Measurements from ENCODE around the gene CACFD1.

The CACFD1 gene

GRCh38 chr9:133478851-133479711 is 19.3 kb downstream of the CACFD1 start, which contains the start of gene SLC2A6 (continued):
- TF ChIP-seq INSM2 (tag by site-specific recombination; IDR thresholded peaks at IDR 0.05) (no peak), KLF16 (tag by site-specific recombination; IDR thresholded peaks at IDR 0.05) (0 out of 2 replicates have a peak, but pooled peaks have one; percentile 53), TCF7L2 (IDR thresholded peaks at IDR 0.05; ENCODE audit: borderline replicate concordance, low read depth, low read length) (no peak), ZNF473 (tag by site-specific recombination; IDR thresholded peaks at IDR 0.05) (no peak), BCL11A (tag by site-specific recombination; IDR thresholded peaks at IDR 0.05; ENCODE audit: low read depth) (no peak), ZNF596 (tag by site-specific recombination; IDR thresholded peaks at IDR 0.05) (no peak), GFI1B (tag by site-specific recombination; IDR thresholded peaks at IDR 0.05) (no peak), ZBTB17 (tag by site-specific recombination; IDR thresholded peaks at IDR 0.05) (no peak), ZSCAN16 (tag by site-specific recombination; IDR thresholded peaks at IDR 0.05) (no peak), KLF8 (tag by site-specific recombination; IDR thresholded peaks at IDR 0.05) (no peak), ZNF624 (tag by site-specific recombination; IDR thresholded peaks at IDR 0.05) (no peak), ZBTB20 (tag by site-specific recombination; IDR thresholded peaks at IDR 0.05) (peak; percentile 70), ZNF18 (tag by site-specific recombination; IDR thresholded peaks at IDR 0.05) (no peak), ZNF785 (tag by site-specific recombination; IDR thresholded peaks at IDR 0.05) (no peak), ZNF223 (tag by site-specific recombination; IDR thresholded peaks at IDR 0.05) (no peak), ELK4 (IDR thresholded peaks at IDR 0.05; ENCODE audit: borderline replicate concordance, low read depth, low read length) (no peak), HOXD13 (CRISPR knock-in tag; IDR thresholded peaks at IDR 0.05; ENCODE audit: borderline replicate concordance) (no peak), ZNF280C (tag by site-specific recombination; IDR thresholded peaks at IDR 0.05) (no peak), TRIM28 (IDR thresholded peaks at IDR 0.05; ENCODE audit: borderline replicate concordance, low read length) (no peak), ZNF19 (tag by site-specific recombination; IDR thresholded peaks at IDR 0.05; ENCODE audit: low read depth) (no peak), SCRT2 (tag by site-specific recombination; IDR thresholded peaks at IDR 0.05) (no peak), ZNF311 (tag by site-specific recombination; IDR thresholded peaks at IDR 0.05; ENCODE audit: borderline replicate concordance) (no peak), ZNF394 (tag by site-specific recombination; IDR thresholded peaks at IDR 0.05; ENCODE audit: borderline replicate concordance) (peak; percentile 59), ZNF544 (tag by site-specific recombination; IDR thresholded peaks at IDR 0.05) (no peak; the same call in 1 of the 2 replicates), ZFP37 (tag by site-specific recombination; IDR thresholded peaks at IDR 0.05) (no peak), YY1 (tag by site-specific recombination; IDR thresholded peaks at IDR 0.05) (no peak), GLIS2 (tag by site-specific recombination; IDR thresholded peaks at IDR 0.05) (peak; percentile 78), ZNF214 (tag by site-specific recombination; IDR thresholded peaks at IDR 0.05; ENCODE audit: borderline replicate concordance) (no peak), ZBTB44 (tag by site-specific recombination; IDR thresholded peaks at IDR 0.05) (no peak), ZNF23 (tag by site-specific recombination; IDR thresholded peaks at IDR 0.05; ENCODE audit: borderline replicate concordance) (no peak), ZNF169 (tag by site-specific recombination; IDR thresholded peaks at IDR 0.05) (no peak), GLI2 (tag by site-specific recombination; IDR thresholded peaks at IDR 0.05; ENCODE audit: borderline replicate concordance, low read depth) (no peak), ZNF302 (tag by site-specific recombination; IDR thresholded peaks at IDR 0.05; ENCODE audit: low read depth) (no peak), ZFP3 (tag by site-specific recombination; IDR thresholded peaks at IDR 0.05; ENCODE audit: low read depth) (no peak)
